Esophagus muscularis mucosa (tissue), 4 donors: Measurements from ENCODE around the gene SLC25A22. TPM values are rescaled to one million over a fixed set of nuclear protein-coding genes. Genes with fewer than 3 reads are reported as not detected.

Experiments used
- DNase-seq: peaks from one replicate; pipeline ENCODE4 v3.0.0-alpha.2; 2017; ENCODE audit errors: extremely low spot score
- H3K27ac ChIP-seq, 4 donors: fragments of 200-600 bp; sonication (generic); replicated peaks in 1 of 4; 1 replicate in 3 of 4; 2 replicates in 1 of 4; pipeline ENCODE4 v1.5.1; 2016 to 2019; ENCODE audit warnings: mild to moderate bottlenecking in 1 of 4
- H3K27me3 ChIP-seq, 4 donors: fragments of 200-600 bp; sonication (generic); one replicate each; pipeline versions ENCODE4 v1.5.1 to v1.6.0; 2016 to 2019
- H3K36me3 ChIP-seq, 4 donors: fragments of 200-600 bp; sonication (generic); one replicate each; pipeline ENCODE4 v1.5.1; 2016 to 2019
- H3K4me1 ChIP-seq, 4 donors: fragments of 200-600 bp; sonication (generic); one replicate each; pipeline ENCODE4 v1.5.1; 2016 to 2019
- H3K4me3 ChIP-seq, 4 donors: fragments of 200-600 bp; sonication (generic); 1 replicate in 2 of 4; 2 replicates in 2 of 4; pipeline ENCODE4 v1.5.1; 2016 to 2019; ENCODE audit warnings: mild to moderate bottlenecking in 4 of 4, moderate library complexity in 1 of 4
- H3K9me3 ChIP-seq, 4 donors: fragments of 200-600 bp; sonication (generic); 1 replicate in 3 of 4; 2 replicates in 1 of 4; pipeline ENCODE4 v1.5.1; 2016 to 2019
- EP300 ChIP-seq: sonication (generic); formaldehyde crosslinking; IDR thresholded peaks from one replicate; pipeline ENCODE4 v1.6.1; 2017; ENCODE audit warnings: antibody characterized with exemption
- POLR2A ChIP-seq: fragments of 450-650 bp; IDR thresholded peaks from one replicate; pipeline ENCODE4 v1.6.1; 2017; ENCODE audit warnings: antibody characterized with exemption, moderate library complexity, mild to moderate bottlenecking, low read depth
- POLR2AphosphoS5 ChIP-seq, 2 donors: sonication (generic); formaldehyde crosslinking; IDR thresholded peaks; one replicate each; pipeline ENCODE4 v1.6.1; 2017; ENCODE audit warnings: antibody characterized with exemption in 2 of 2
- WGBS: methylation state at CpG from one replicate; pipeline ENCODE4 v1.1.5; 2018; 5-methylcytosine and 5-hydroxymethylcytosine counted together
- intact Hi-C: fragments of 100-400 bp; cut with DNase I; formaldehyde crosslinking; loops from one replicate; pipeline ENCODE4 v1.15.1; 2023
- total RNA-seq, 4 donors: library from RNA; depleted of rRNA; stranded (reverse); fragments of >200 nt; gene quantifications; one replicate each; pipeline versions ENCODE4 v1.1.0 to v1.2.1, GENCODE V29; 2016
- TF ChIP-seq, protein P1 (sequence below), 3 experiments: fragments of 200-600 bp in 2 of 3; fragments of 450-650 bp in 1 of 3; sonication (generic) in 2 of 3; IDR thresholded peaks; one replicate each; pipeline ENCODE4 v1.5.1; 2017 to 2019; ENCODE audit warnings: antibody characterized with exemption in 3 of 3, mild to moderate bottlenecking in 2 of 3, moderate library complexity in 1 of 3

SLC25A22 gene
- total RNA-seq, 4 donors from 2014 or later: 5.0 to 11.0 (median 9.5) TPM

DNA sequence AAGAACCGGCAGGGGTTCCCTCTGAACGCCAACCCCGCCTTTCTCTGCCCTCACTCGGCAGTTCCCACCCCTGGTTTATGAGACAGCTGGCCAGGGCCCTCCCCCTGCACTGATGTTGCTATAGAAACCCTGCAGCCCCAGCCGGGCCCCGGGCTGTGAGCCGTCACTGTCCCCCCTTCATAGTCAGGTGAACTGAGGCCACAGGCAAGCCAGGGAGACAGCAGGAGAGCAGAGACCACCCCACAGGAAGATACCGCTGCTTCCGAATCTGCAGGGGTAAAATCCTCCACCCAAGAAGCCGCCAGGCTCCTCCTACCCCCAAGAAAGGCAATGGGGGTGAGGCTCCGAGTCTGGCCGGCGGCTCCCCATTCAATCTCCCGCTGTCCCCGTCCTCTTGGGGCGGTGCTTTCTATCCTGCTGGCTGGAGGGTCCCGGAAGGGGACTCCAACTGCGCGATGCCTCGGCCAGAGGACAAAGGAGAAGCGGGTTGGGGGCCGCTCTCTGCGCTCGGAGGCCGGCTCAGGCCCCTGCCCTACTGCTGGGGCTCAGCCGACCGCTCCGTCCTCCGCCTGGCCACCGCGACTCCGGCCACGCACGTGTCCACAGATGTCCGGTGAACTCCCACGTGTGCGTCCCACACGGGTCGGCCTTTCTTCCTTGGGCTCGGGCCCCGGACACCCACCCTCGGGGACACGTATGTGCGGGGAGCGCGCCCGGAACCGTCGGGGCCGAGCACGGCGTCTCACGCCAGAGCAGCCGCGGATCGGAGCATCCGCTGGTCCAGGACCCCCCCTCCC, 587 bp downstream of the SLC25A22 start:
- Histone ChIP-seq H3K27me3 (no peaks in the 10 kb centered on the region), H3K36me3 (peaks cover 7 to 50% (median 44%) of the 10 kb centered on the region in 4 donors), H3K27ac (peak overlapping the region; percentile 84 to 93 (median 90)), H3K4me3 (peak overlapping the region; percentile 59 to 93 (median 84)), H3K9me3 (no peaks in the 10 kb centered on the region), H3K4me1 (peaks cover 32 to 49% (median 37%) of the 10 kb centered on the region in 4 donors)
- intact Hi-C loops: no loop called here
- no peak for TF ChIP-seq EP300
- no peak for TF ChIP-seq POLR2A
- peak; percentile 23 to 26 for TF ChIP-seq POLR2AphosphoS5 (IDR thresholded peaks at IDR 0.05)
- TF ChIP-seq, protein P1, sequence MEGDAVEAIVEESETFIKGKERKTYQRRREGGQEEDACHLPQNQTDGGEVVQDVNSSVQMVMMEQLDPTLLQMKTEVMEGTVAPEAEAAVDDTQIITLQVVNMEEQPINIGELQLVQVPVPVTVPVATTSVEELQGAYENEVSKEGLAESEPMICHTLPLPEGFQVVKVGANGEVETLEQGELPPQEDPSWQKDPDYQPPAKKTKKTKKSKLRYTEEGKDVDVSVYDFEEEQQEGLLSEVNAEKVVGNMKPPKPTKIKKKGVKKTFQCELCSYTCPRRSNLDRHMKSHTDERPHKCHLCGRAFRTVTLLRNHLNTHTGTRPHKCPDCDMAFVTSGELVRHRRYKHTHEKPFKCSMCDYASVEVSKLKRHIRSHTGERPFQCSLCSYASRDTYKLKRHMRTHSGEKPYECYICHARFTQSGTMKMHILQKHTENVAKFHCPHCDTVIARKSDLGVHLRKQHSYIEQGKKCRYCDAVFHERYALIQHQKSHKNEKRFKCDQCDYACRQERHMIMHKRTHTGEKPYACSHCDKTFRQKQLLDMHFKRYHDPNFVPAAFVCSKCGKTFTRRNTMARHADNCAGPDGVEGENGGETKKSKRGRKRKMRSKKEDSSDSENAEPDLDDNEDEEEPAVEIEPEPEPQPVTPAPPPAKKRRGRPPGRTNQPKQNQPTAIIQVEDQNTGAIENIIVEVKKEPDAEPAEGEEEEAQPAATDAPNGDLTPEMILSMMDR (IDR thresholded peaks at IDR 0.05): no peak
- DNase-seq: peak; percentile 94
- WGBS: 0% methylated on average over 10 of the region's 57 CpGs

DNA sequence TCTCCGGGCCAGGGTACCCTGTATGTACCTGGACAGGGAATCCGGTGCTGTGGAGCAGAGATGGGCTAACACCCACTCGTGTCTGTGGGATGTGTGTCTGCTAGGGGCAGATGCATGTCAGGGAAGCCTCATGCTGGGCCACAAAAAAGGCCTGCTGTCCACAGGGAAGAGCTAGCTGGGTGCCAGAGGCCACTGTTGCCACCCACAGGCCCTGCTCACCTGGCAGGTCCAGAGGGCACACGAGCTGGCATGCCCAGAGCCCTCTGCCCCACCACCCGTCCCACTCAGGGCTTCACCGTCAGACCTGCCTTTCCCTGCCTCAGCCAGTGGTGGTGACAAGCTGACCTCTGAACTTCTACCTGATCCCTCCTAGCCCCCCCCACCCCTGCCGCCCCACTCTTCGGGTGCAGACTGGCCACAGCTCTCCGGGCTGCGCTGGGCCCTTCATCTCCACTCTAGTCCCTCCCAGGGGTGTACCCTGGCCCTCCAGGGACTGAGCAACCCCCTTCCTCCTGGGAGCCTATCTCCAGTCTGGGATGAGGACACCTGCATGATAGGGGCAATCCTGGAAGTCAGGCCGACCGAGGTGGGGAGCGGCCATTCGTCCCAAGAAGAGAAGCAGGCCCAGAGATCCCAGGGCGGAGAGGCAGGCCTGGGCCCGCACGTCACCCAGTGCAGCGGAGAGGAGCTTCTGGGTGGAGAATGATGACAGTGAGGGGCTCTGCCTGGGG, 1.4 kb downstream of the SLC25A22 start:
- intact Hi-C loops: no loop called here
- TF ChIP-seq POLR2AphosphoS5 (IDR thresholded peaks at IDR 0.05) (no peak), EP300 (no peak), POLR2A (no peak)
- TF ChIP-seq, protein P1 (IDR thresholded peaks at IDR 0.05): no peak
- H3K4me1 ChIP-seq: peaks cover 32 to 49% (median 37%) of the 10 kb centered on the region in 4 donors
- peaks cover 6 to 50% (median 45%) of the 10 kb centered on the region in 4 donors for H3K36me3 ChIP-seq
- peaks cover 0 to 2% (median 0%) of the 10 kb centered on the region in 4 donors for H3K27me3 ChIP-seq
- H3K4me3 ChIP-seq: peak overlapping the region; percentile 59 to 93 (median 84)
- no peaks in the 10 kb centered on the region for H3K9me3 ChIP-seq
- 19% methylated on average over 9 of the region's 18 CpGs for WGBS
- DNase-seq: no peak
- H3K27ac ChIP-seq: peak overlapping the region; percentile 84 to 93 (median 90)

DNA sequence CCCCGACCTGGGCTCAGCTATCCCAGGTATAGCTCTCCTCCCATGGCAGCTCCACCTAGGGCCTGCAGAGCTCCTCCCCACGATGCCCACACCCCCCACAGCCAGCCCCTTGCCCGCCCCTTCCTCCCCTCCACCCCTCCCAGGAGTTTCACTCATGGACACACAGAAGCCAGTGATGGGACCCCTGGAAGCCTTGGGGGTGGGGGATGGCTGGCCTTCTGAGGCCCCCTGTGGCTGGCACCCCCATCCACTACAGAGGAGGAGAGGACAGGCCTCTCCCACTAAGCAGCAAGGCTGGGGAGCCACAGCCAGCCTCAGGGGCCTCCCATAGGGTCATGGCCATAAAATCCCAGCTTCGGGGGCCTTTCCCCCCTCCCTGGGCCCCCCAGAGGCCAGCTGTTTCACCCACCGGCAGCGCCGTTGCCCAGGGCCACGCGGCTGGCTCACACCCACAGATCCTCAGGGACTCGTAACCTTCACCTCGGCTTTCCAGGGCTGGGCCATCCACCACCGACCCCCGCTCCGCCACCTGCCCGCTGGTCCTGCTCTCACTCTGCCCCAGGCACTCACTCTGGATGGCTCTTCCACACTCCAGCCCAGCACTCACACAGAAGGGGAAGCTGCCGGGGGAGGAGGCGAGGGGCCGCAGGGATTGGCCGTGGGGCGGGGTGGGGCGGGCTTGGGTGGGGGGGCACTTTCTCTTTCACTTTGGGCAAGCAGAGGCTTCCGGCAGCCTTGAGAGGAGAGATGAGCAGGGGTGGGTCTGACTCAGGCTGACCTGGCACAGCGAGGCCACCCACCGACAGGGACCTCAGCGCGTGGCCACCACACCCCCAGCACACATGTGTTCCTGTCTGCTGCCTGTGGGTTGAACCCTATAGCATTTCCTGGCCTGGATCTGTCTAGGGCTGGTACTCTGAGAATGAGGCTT, 2.2 kb downstream of the SLC25A22 start:
- H3K36me3 ChIP-seq: peaks cover 6 to 49% (median 43%) of the 10 kb centered on the region in 4 donors
- H3K27me3 ChIP-seq: peaks cover 0 to 8% (median 0%) of the 10 kb centered on the region in 4 donors
- TF ChIP-seq POLR2AphosphoS5 (IDR thresholded peaks at IDR 0.05): peak; percentile 30 to 73
- TF ChIP-seq, protein P1 (IDR thresholded peaks at IDR 0.05): no peak
- H3K9me3 ChIP-seq: no peaks in the 10 kb centered on the region
- H3K4me3 ChIP-seq: peak overlapping the region; percentile 59 to 93 (median 84)
- H3K4me1 ChIP-seq: peaks cover 32 to 49% (median 37%) of the 10 kb centered on the region in 4 donors
- intact Hi-C loops: no loop called here
- peak overlapping the region; percentile 84 to 93 (median 90) for H3K27ac ChIP-seq
- DNase-seq: peak; percentile 95
- 19% methylated on average over 4 of the region's 26 CpGs for WGBS
